Neuronal stem cell (in vitro differentiated cells): ENCODE data around the gene GPC1.

Source experiments
- DNase-seq: peaks from one replicate; pipeline ENCODE4 v3.0.0-alpha.2; 2013; ENCODE audit warnings: low spot score
- H2AFZ ChIP-seq: one replicate; pipeline ENCODE4 v1.6.1; 2013; ENCODE audit warnings: mild to moderate bottlenecking, low read length, inconsistent platforms
- H2AK5ac ChIP-seq: 2 replicates; pipeline ENCODE4 v1.6.1; 2013; ENCODE audit warnings: low read depth, mild to moderate bottlenecking, inconsistent platforms, low read length, moderate library complexity, mixed read lengths
- H2BK120ac ChIP-seq: 2 replicates; pipeline ENCODE4 v1.6.1; 2013; ENCODE audit warnings: low read depth, mild to moderate bottlenecking, inconsistent platforms, low read length, moderate library complexity, mixed read lengths
- H2BK12ac ChIP-seq: one replicate; pipeline ENCODE4 v1.6.1; 2013; ENCODE audit warnings: low read length, inconsistent platforms
- H2BK15ac ChIP-seq: 2 replicates; pipeline ENCODE4 v1.6.1; 2013; ENCODE audit warnings: mild to moderate bottlenecking, low read length, inconsistent platforms, mixed read lengths
- H2BK5ac ChIP-seq: one replicate; pipeline ENCODE4 v1.6.1; 2013; ENCODE audit warnings: inconsistent platforms, mild to moderate bottlenecking, low read length, moderate library complexity
- H3K14ac ChIP-seq: one replicate; pipeline ENCODE4 v1.6.1; 2013; ENCODE audit warnings: low read length, inconsistent platforms
- H3K18ac ChIP-seq: 2 replicates; pipeline ENCODE4 v1.6.1; 2013; ENCODE audit warnings: low read length, inconsistent platforms
- H3K23ac ChIP-seq: 2 replicates; pipeline ENCODE4 v1.6.1; 2013; ENCODE audit warnings: low read depth, mild to moderate bottlenecking, mixed read lengths, low read length, inconsistent platforms; ENCODE audit not compliant: poor library complexity
- H3K27ac ChIP-seq: replicated peaks from 3 replicates; pipeline ENCODE4 v1.5.1; 2013; ENCODE audit warnings: low read length, inconsistent platforms
- H3K27me3 ChIP-seq, 3 experiments: 2 replicates each; pipeline ENCODE4 v1.6.1; 2013; ENCODE audit warnings: low read length in 3 of 3, mild to moderate bottlenecking in 2 of 3, inconsistent platforms in 1 of 3, low read depth in 1 of 3, mixed read lengths in 1 of 3, moderate library complexity in 1 of 3; ENCODE audit not compliant: control insufficient read depth in 3 of 3, insufficient read depth in 3 of 3
- H3K36me3 ChIP-seq, 2 donors: replicated peaks in 1 of 2; 2 replicates each; pipeline ENCODE4 v1.6.1; 2013; ENCODE audit warnings: low read length in 2 of 2; ENCODE audit not compliant: control insufficient read depth in 2 of 2, insufficient read depth in 2 of 2
- H3K4ac ChIP-seq: 2 replicates; pipeline ENCODE4 v1.6.1; 2013; ENCODE audit warnings: inconsistent platforms, mild to moderate bottlenecking, low read length, moderate library complexity
- H3K4me1 ChIP-seq, 2 donors: 1 replicate in 1 of 2; 2 replicates in 1 of 2; pipeline ENCODE4 v1.6.1; 2013; ENCODE audit warnings: low read length in 2 of 2, low read depth in 1 of 2; ENCODE audit not compliant: control insufficient read depth in 2 of 2, insufficient read depth in 1 of 2
- H3K4me2 ChIP-seq: one replicate; pipeline ENCODE4 v1.6.1; 2013; ENCODE audit warnings: mild to moderate bottlenecking, low read length, inconsistent platforms; ENCODE audit not compliant: insufficient read depth, poor library complexity, severe bottlenecking
- H3K4me3 ChIP-seq, 2 donors: 2 replicates each; pipeline ENCODE4 v1.5.1; 2013; ENCODE audit warnings: low read length in 2 of 2, mild to moderate bottlenecking in 2 of 2, inconsistent platforms in 1 of 2, moderate library complexity in 1 of 2
- H3K79me1 ChIP-seq: one replicate; pipeline ENCODE4 v1.6.1; 2013; ENCODE audit warnings: low read depth, mild to moderate bottlenecking, inconsistent platforms, low read length, moderate library complexity
- H3K9ac ChIP-seq: one replicate; pipeline ENCODE4 v1.6.1; 2013; ENCODE audit warnings: mild to moderate bottlenecking, low read depth, low read length, inconsistent platforms; ENCODE audit not compliant: poor library complexity
- H3K9me3 ChIP-seq, 2 donors: replicated peaks in 1 of 2; 2 replicates each; pipeline versions ENCODE3 to v1.6.1; 2013; ENCODE audit warnings: low read length in 2 of 2, mild to moderate bottlenecking in 2 of 2, inconsistent platforms in 1 of 2, low read depth in 1 of 2, mixed read lengths in 1 of 2, moderate library complexity in 1 of 2; ENCODE audit not compliant: control insufficient read depth in 2 of 2, insufficient read depth in 1 of 2
- H4K8ac ChIP-seq: one replicate; pipeline ENCODE4 v1.6.1; 2013; ENCODE audit warnings: low read depth, mild to moderate bottlenecking, inconsistent platforms, low read length, moderate library complexity
- H4K91ac ChIP-seq: one replicate; pipeline ENCODE4 v1.6.1; 2013; ENCODE audit warnings: low read length, low read depth, mild to moderate bottlenecking, inconsistent platforms; ENCODE audit not compliant: poor library complexity
- WGBS, 2 donors: extraction: QIAGEN DNeasy Blood & Tissue Kit; methylation state at CpG; one replicate each; pipeline ENCODE4 v1.1.7; 2013; ENCODE audit warnings: missing lambda C conversion rate in 2 of 2, mixed read lengths in 1 of 2; ENCODE audit not compliant: insufficient read length in 2 of 2, insufficient replicate concordance in 1 of 2; ENCODE audit errors: extremely low coverage in 2 of 2; 5-methylcytosine and 5-hydroxymethylcytosine counted together

The GPC1 gene

GRCh38 chr2:240464514-240465241 lies 29.2 kb downstream of the GPC1 start:
- Histone ChIP-seq H3K9ac (no peak overlapping the region), H3K14ac (no peak overlapping the region), H3K23ac (peak overlapping the region; percentile 55), H3K79me1 (peaks cover 14% of the 10 kb centered on the region), H2BK120ac (no peak overlapping the region), H3K4ac (no peak overlapping the region), H3K4me1 (peaks cover 9 to 15% of the 10 kb centered on the region in 2 donors), H4K8ac (no peak overlapping the region), H3K27ac (no peak overlapping the region), H2AK5ac (no peak overlapping the region), H3K4me2 (no peak overlapping the region), H2AFZ (no peak overlapping the region), H3K18ac (no peak overlapping the region), H3K27me3 (peaks cover 0 to 2% (median 0%) of the 10 kb centered on the region in 3 experiments), H2BK12ac (peak overlapping the region; percentile 22), H4K91ac (no peak overlapping the region), H3K36me3 (peaks cover 37 to 57% of the 10 kb centered on the region in 2 donors), H2BK5ac (no peak overlapping the region), H2BK15ac (no peak overlapping the region), H3K9me3 (peaks cover 0 to 5% of the 10 kb centered on the region in 2 donors), H3K4me3 (no peak overlapping the region)
- no CpG with 5 or more reads among the region's 43 CpGs for WGBS, 2 donors
- no peak for DNase-seq

GRCh38 chr2:240465268-240465764 lies 29.9 kb downstream of the GPC1 start:
- peaks cover 7 to 11% of the 10 kb centered on the region in 2 donors for H3K4me1 ChIP-seq
- DNase-seq = no peak
- peaks cover 0 to 2% (median 0%) of the 10 kb centered on the region in 3 experiments for H3K27me3 ChIP-seq
- peaks cover 0 to 6% of the 10 kb centered on the region in 2 donors for H3K9me3 ChIP-seq
- H3K4me2 ChIP-seq = no peak overlapping the region
- H3K14ac ChIP-seq = no peak overlapping the region
- H2BK5ac ChIP-seq = peak overlapping the region; percentile 39
- H3K9ac ChIP-seq = peak overlapping the region; percentile 60
- H2BK12ac ChIP-seq = peak overlapping the region; percentile 22
- H3K4me3 ChIP-seq = no peak overlapping the region
- no peak overlapping the region for H3K27ac ChIP-seq
- peaks cover 11% of the 10 kb centered on the region for H3K79me1 ChIP-seq
- H2AK5ac ChIP-seq = no peak overlapping the region
- H4K8ac ChIP-seq = no peak overlapping the region
- H3K18ac ChIP-seq = no peak overlapping the region
- peaks cover 38 to 57% of the 10 kb centered on the region in 2 donors for H3K36me3 ChIP-seq
- H4K91ac ChIP-seq = no peak overlapping the region
- no peak overlapping the region for H3K4ac ChIP-seq
- no peak overlapping the region for H2AFZ ChIP-seq
- peak overlapping the region; percentile 43 for H3K23ac ChIP-seq
- no peak overlapping the region for H2BK120ac ChIP-seq
- H2BK15ac ChIP-seq = no peak overlapping the region
- WGBS, 2 donors = no CpG with 5 or more reads among the region's 22 CpGs

GRCh38 chr2:240465765-240466578 lies 30.5 kb downstream of the GPC1 start:
- H2AK5ac ChIP-seq = no peak overlapping the region
- H3K4me1 ChIP-seq = peaks cover 7 to 11% of the 10 kb centered on the region in 2 donors
- H3K14ac ChIP-seq = no peak overlapping the region
- H4K8ac ChIP-seq = no peak overlapping the region
- no peak overlapping the region for H3K27ac ChIP-seq
- H2BK5ac ChIP-seq = no peak overlapping the region
- H3K9me3 ChIP-seq = peaks cover 0 to 6% of the 10 kb centered on the region in 2 donors
- no peak overlapping the region for H3K23ac ChIP-seq
- WGBS, 2 donors = no CpG with 5 or more reads among the region's 28 CpGs
- no peak overlapping the region for H4K91ac ChIP-seq
- no peak overlapping the region for H3K4me2 ChIP-seq
- H3K79me1 ChIP-seq = peaks cover 11% of the 10 kb centered on the region
- H2BK12ac ChIP-seq = no peak overlapping the region
- no peak overlapping the region for H3K9ac ChIP-seq
- H3K27me3 ChIP-seq = peaks cover 0 to 2% (median 0%) of the 10 kb centered on the region in 3 experiments
- H3K36me3 ChIP-seq = peaks cover 38 to 55% of the 10 kb centered on the region in 2 donors
- no peak overlapping the region for H2BK15ac ChIP-seq
- no peak overlapping the region for H3K4ac ChIP-seq
- H2BK120ac ChIP-seq = no peak overlapping the region
- no peak overlapping the region for H3K18ac ChIP-seq
- H3K4me3 ChIP-seq = no peak overlapping the region
- no peak overlapping the region for H2AFZ ChIP-seq
- DNase-seq = no peak
